Chondrocyte (in vitro differentiated cells): ENCODE measurements around the gene SLC13A3. TPM values are rescaled to one million over a fixed set of nuclear protein-coding genes. Genes with fewer than 3 reads are reported as not detected.

ENCODE experiments used
- DNase-seq: peaks from one replicate; pipeline ENCODE4 v3.0.0; 2021; ENCODE audit warnings: mixed read lengths, low spot score
- H3K27ac Mint-ChIP-seq: one replicate; pipeline ENCODE4 v1.8.0; 2021; ENCODE audit warnings: mild to moderate bottlenecking, moderate library complexity, mixed read lengths; ENCODE audit not compliant: unreplicated experiment
- H3K27me3 Mint-ChIP-seq: 2 replicates; pipeline ENCODE4 v1.8.0; 2021; ENCODE audit warnings: low read depth, mixed read lengths
- H3K36me3 Mint-ChIP-seq: 2 replicates; pipeline ENCODE4 v1.8.0; 2021; ENCODE audit warnings: low read depth, mixed read lengths
- H3K4me1 Mint-ChIP-seq: 2 replicates; pipeline ENCODE4 v1.8.0; 2021; ENCODE audit warnings: low read depth, mild to moderate bottlenecking, mixed read lengths
- H3K4me3 Mint-ChIP-seq: one replicate; pipeline ENCODE4 v1.8.0; 2021; ENCODE audit warnings: mild to moderate bottlenecking, moderate library complexity, mixed read lengths; ENCODE audit not compliant: unreplicated experiment
- H3K9me3 Mint-ChIP-seq: 2 replicates; pipeline ENCODE4 v1.8.0; 2021; ENCODE audit warnings: low read depth, mixed read lengths
- CTCF ChIP-seq: fragments of 200-600 bp; sonication (generic); IDR thresholded peaks from 2 replicates; pipeline ENCODE4 v1.5.0; 2021; ENCODE audit warnings: antibody characterized with exemption, mild to moderate bottlenecking, moderate library complexity
- total RNA-seq: library from RNA; stranded (reverse); gene quantifications from 3 replicates; pipeline ENCODE4 v1.2.1, GENCODE V29; 2021

SLC13A3 gene
- total RNA-seq, 1 donor from 2014 or later: 2.5 TPM

- peaks cover 12% of the 10 kb centered on the region for H3K9me3 Mint-ChIP-seq
- no peak for DNase-seq
- no peaks in the 10 kb centered on the region for H3K27me3 Mint-ChIP-seq
- no peak for TF ChIP-seq CTCF
- no peak overlapping the region for H3K27ac Mint-ChIP-seq
- H3K36me3 Mint-ChIP-seq: peaks cover 5% of the 10 kb centered on the region
- H3K4me3 Mint-ChIP-seq: no peak overlapping the region
- H3K4me1 Mint-ChIP-seq: no peaks in the 10 kb centered on the region
Observed at GRCh38 chr20:46607191-46607848, 43.9 kb downstream of the SLC13A3 start.

- Mint-ChIP-seq H3K9me3 (peaks cover 12% of the 10 kb centered on the region), H3K27me3 (no peaks in the 10 kb centered on the region), H3K4me3 (no peak overlapping the region), H3K4me1 (no peaks in the 10 kb centered on the region), H3K27ac (no peak overlapping the region), H3K36me3 (peaks cover 5% of the 10 kb centered on the region)
- TF ChIP-seq CTCF: no peak
- no peak for DNase-seq
Observed at GRCh38 chr20:46606817-46607190, 44.5 kb downstream of the SLC13A3 start.

GRCh38 chr20:46605978-46606816 is 45.1 kb downstream of the SLC13A3 start:
- TF ChIP-seq CTCF: no peak
- Mint-ChIP-seq H3K4me1 (no peaks in the 10 kb centered on the region), H3K27ac (no peak overlapping the region), H3K27me3 (no peaks in the 10 kb centered on the region), H3K9me3 (peaks cover 8% of the 10 kb centered on the region), H3K4me3 (no peak overlapping the region), H3K36me3 (peaks cover 2% of the 10 kb centered on the region)
- DNase-seq: no peak

GRCh38 chr20:46605181-46605580 is 46.1 kb downstream of the SLC13A3 start:
- no peaks in the 10 kb centered on the region for H3K36me3 Mint-ChIP-seq
- no peaks in the 10 kb centered on the region for H3K4me1 Mint-ChIP-seq
- TF ChIP-seq CTCF: no peak
- no peak overlapping the region for H3K27ac Mint-ChIP-seq
- peaks cover 2% of the 10 kb centered on the region for H3K9me3 Mint-ChIP-seq
- H3K4me3 Mint-ChIP-seq: no peak overlapping the region
- no peak for DNase-seq
- no peaks in the 10 kb centered on the region for H3K27me3 Mint-ChIP-seq

- no peak for DNase-seq
- Mint-ChIP-seq H3K4me1 (no peaks in the 10 kb centered on the region), H3K27ac (no peak overlapping the region), H3K36me3 (no peaks in the 10 kb centered on the region), H3K4me3 (no peak overlapping the region), H3K27me3 (no peaks in the 10 kb centered on the region), H3K9me3 (no peaks in the 10 kb centered on the region)
- TF ChIP-seq CTCF: no peak
Observed at GRCh38 chr20:46604551-46605133, 46.6 kb downstream of the SLC13A3 start.
